H1 (cell line): ENCODE results near the gene FSCN2. TPM values are rescaled to one million over a fixed set of nuclear protein-coding genes. Genes with fewer than 3 reads are reported as not detected.
A peak's percentile ranks its signal among the peaks of the same experiment; 100 is the strongest.

Source experiments
- CTCF ChIA-PET: fragments of 300-600 bp; sonication (Branson Sonifier 250); formaldehyde crosslinking; loops from one replicate; lab custom pipeline; 2021; ENCODE audit not compliant: partially characterized antibody; lab: Charles Lee
- POLR2A ChIA-PET: fragments of 300-600 bp; sonication (Branson Sonifier 250); formaldehyde crosslinking; loops from one replicate; lab custom pipeline; 2021; ENCODE audit warnings: inconsistent platforms; ENCODE audit not compliant: partially characterized antibody; lab: Charles Lee
- DNase-seq, 2 experiments: peaks; one replicate each; pipeline versions ENCODE4 v3.0.0 to v3.0.0-alpha.2; 2010 to 2022; ENCODE audit warnings: low spot score in 2 of 2, low read depth in 1 of 2, mixed read lengths in 1 of 2
- FAIRE-seq: peaks from 2 replicates; lab custom pipeline; 2011; peaks lifted over from hg19 to GRCh38; lab: Jason Lieb, UNC
- H2AFZ ChIP-seq: 2 replicates; pipeline ENCODE4 v1.8.1; 2012; ENCODE audit warnings: low read length, inconsistent platforms
- H2AK5ac ChIP-seq: 2 replicates; pipeline ENCODE4 v1.6.1; 2013; ENCODE audit warnings: low read depth, low read length
- H2BK120ac ChIP-seq: replicated peaks from 2 replicates; pipeline ENCODE3; 2013; ENCODE audit warnings: low read depth, low read length, inconsistent platforms
- H2BK12ac ChIP-seq: 2 replicates; pipeline ENCODE4 v1.6.1; 2013; ENCODE audit warnings: low read depth, low read length
- H2BK15ac ChIP-seq: 2 replicates; pipeline ENCODE4 v1.6.1; 2013; ENCODE audit warnings: low read length
- H2BK20ac ChIP-seq: 2 replicates; pipeline ENCODE4 v1.6.1; 2013; ENCODE audit warnings: low read length
- H2BK5ac ChIP-seq: 2 replicates; pipeline ENCODE4 v1.6.1; 2013; ENCODE audit warnings: low read depth, low read length
- H3K14ac ChIP-seq: 2 replicates; pipeline ENCODE4 v1.6.1; 2013; ENCODE audit warnings: inconsistent platforms; ENCODE audit not compliant: insufficient read length
- H3K18ac ChIP-seq: 2 replicates; pipeline ENCODE4 v1.6.1; 2013; ENCODE audit warnings: low read length; ENCODE audit errors: extremely low read depth
- H3K23ac ChIP-seq: 2 replicates; pipeline ENCODE4 v1.6.1; 2013; ENCODE audit warnings: inconsistent platforms; ENCODE audit not compliant: insufficient read length
- H3K23me2 ChIP-seq: 2 replicates; pipeline ENCODE4 v1.6.1; 2013; ENCODE audit warnings: low read depth, low read length
- H3K27ac ChIP-seq: 2 replicates; pipeline ENCODE4 v1.6.1; 2011; ENCODE audit warnings: low read depth, low read length, inconsistent platforms
- H3K27me3 ChIP-seq, 4 experiments: replicated peaks in 1 of 4; 1 replicate in 1 of 4; 2 replicates in 3 of 4; pipeline versions ENCODE4 v1.6.1 to v1.8.1; 2011 to 2013; ENCODE audit warnings: low read length in 3 of 4, mild to moderate bottlenecking in 3 of 4, inconsistent platforms in 2 of 4, mixed read lengths in 2 of 4, moderate library complexity in 1 of 4; ENCODE audit not compliant: control insufficient read depth in 3 of 4, insufficient read depth in 3 of 4; ENCODE audit errors: extremely low read depth in 1 of 4
- H3K36me3 ChIP-seq, 4 experiments: 2 replicates each; pipeline versions ENCODE4 v1.6.1 to v1.8.1; 2011 to 2013; ENCODE audit warnings: mild to moderate bottlenecking in 4 of 4, low read length in 3 of 4, moderate library complexity in 2 of 4, control low read depth in 1 of 4, inconsistent platforms in 1 of 4; ENCODE audit not compliant: insufficient read depth in 4 of 4, control insufficient read depth in 2 of 4
- H3K4ac ChIP-seq: replicated peaks from 2 replicates; pipeline ENCODE3; 2013; ENCODE audit warnings: low read length, low read depth, mixed read lengths, inconsistent platforms; ENCODE audit not compliant: insufficient read length
- H3K4me1 ChIP-seq, 4 experiments: replicated peaks in 1 of 4; 1 replicate in 1 of 4; 2 replicates in 3 of 4; pipeline versions ENCODE4 v1.6.1 to v1.8.1; 2011 to 2013; ENCODE audit warnings: low read length in 3 of 4, inconsistent platforms in 2 of 4, mixed read lengths in 1 of 4; ENCODE audit not compliant: insufficient read depth in 4 of 4, control insufficient read depth in 3 of 4
- H3K4me2 ChIP-seq, 2 experiments: 2 replicates each; pipeline versions ENCODE4 v1.6.1 to v1.8.1; 2011 to 2013; ENCODE audit warnings: low read depth in 2 of 2, low read length in 2 of 2, control low read depth in 1 of 2, inconsistent platforms in 1 of 2, mild to moderate bottlenecking in 1 of 2; ENCODE audit not compliant: insufficient read depth in 1 of 2
- H3K4me3 ChIP-seq, 4 experiments: fragments of 200-600, 300-600 bp in 1 of 4; sonication (generic), shearing (Covaris generic), sonication (Bioruptor Twin) in 1 of 4; 2 replicates each; pipeline versions ENCODE4 v1.5.1 to v1.8.1; 2011 to 2016; ENCODE audit warnings: low read length in 4 of 4, low read depth in 3 of 4, control low read depth in 2 of 4, inconsistent platforms in 2 of 4, mild to moderate bottlenecking in 2 of 4, mixed read lengths in 1 of 4, moderate library complexity in 1 of 4; ENCODE audit not compliant: insufficient read depth in 2 of 4; ENCODE audit errors: extremely low read depth in 1 of 4
- H3K56ac ChIP-seq: replicated peaks from 2 replicates; pipeline ENCODE3; 2013; ENCODE audit warnings: low read depth, mild to moderate bottlenecking, mixed read lengths, low read length, inconsistent platforms; ENCODE audit not compliant: insufficient read length
- H3K79me1 ChIP-seq: 2 replicates; pipeline ENCODE4 v1.6.1; 2013; ENCODE audit warnings: low read depth, low read length, control low read depth
- H3K79me2 ChIP-seq, 2 experiments: 2 replicates each; pipeline versions ENCODE4 v1.6.1 to v1.8.1; 2012 to 2013; ENCODE audit warnings: low read length in 2 of 2, mild to moderate bottlenecking in 2 of 2, inconsistent platforms in 1 of 2; ENCODE audit not compliant: insufficient read depth in 2 of 2, control insufficient read depth in 1 of 2
- H3K9ac ChIP-seq, 4 experiments: replicated peaks in 1 of 4; 1 replicate in 1 of 4; 2 replicates in 3 of 4; pipeline versions ENCODE4 v1.6.1 to v1.8.1; 2011 to 2013; ENCODE audit warnings: low read depth in 3 of 4, low read length in 3 of 4, control low read depth in 2 of 4, mild to moderate bottlenecking in 2 of 4, moderate library complexity in 2 of 4, inconsistent platforms in 1 of 4; ENCODE audit errors: extremely low read depth in 1 of 4
- H3K9me3 ChIP-seq, 2 experiments: 2 replicates each; pipeline versions ENCODE4 v1.6.1 to v1.8.1; 2012 to 2013; ENCODE audit warnings: mild to moderate bottlenecking in 2 of 2, moderate library complexity in 2 of 2, control low read depth in 1 of 2, inconsistent platforms in 1 of 2, low read depth in 1 of 2, low read length in 1 of 2, mixed read lengths in 1 of 2; ENCODE audit not compliant: insufficient read depth in 2 of 2
- H4K20me1 ChIP-seq, 2 experiments: replicated peaks in 1 of 2; 2 replicates each; pipeline versions ENCODE3 to v1.8.1; 2011 to 2013; ENCODE audit warnings: inconsistent platforms in 2 of 2, low read length in 2 of 2, mild to moderate bottlenecking in 1 of 2; ENCODE audit not compliant: insufficient read depth in 2 of 2, control insufficient read depth in 1 of 2
- H4K5ac ChIP-seq: 2 replicates; pipeline ENCODE4 v1.6.1; 2013; ENCODE audit warnings: low read length, low read depth, mixed read lengths, inconsistent platforms; ENCODE audit not compliant: insufficient read length
- H4K8ac ChIP-seq: 2 replicates; pipeline ENCODE4 v1.8.0; 2013; ENCODE audit warnings: mild to moderate bottlenecking, moderate library complexity, low read length, inconsistent platforms; ENCODE audit not compliant: insufficient read depth; ENCODE audit errors: extremely low read depth
- H4K91ac ChIP-seq: replicated peaks from 2 replicates; pipeline ENCODE3; 2013; ENCODE audit warnings: low read length, mixed read lengths, inconsistent platforms; ENCODE audit not compliant: insufficient read length
- ASH2L ChIP-seq: fragments of 200-600, 300-600 bp; sonication (generic); IDR thresholded peaks from one replicate; pipeline ENCODE4 v1.7.1; 2017; ENCODE audit warnings: low read length
- BCL11A ChIP-seq, 2 experiments: IDR thresholded peaks; one replicate each; pipeline ENCODE4 v1.6.1; 2011; ENCODE audit warnings: low read depth in 2 of 2, low read length in 2 of 2, mild to moderate bottlenecking in 2 of 2
- CREB1 ChIP-seq: IDR thresholded peaks from 2 replicates; pipeline ENCODE4 v1.6.1; 2012; ENCODE audit warnings: inconsistent platforms
- EP300 ChIP-seq, 2 experiments: IDR thresholded peaks; 1 replicate in 1 of 2; 2 replicates in 1 of 2; pipeline ENCODE4 v1.6.1; 2011 to 2012; ENCODE audit warnings: low read depth in 2 of 2, low read length in 2 of 2, mild to moderate bottlenecking in 2 of 2, borderline replicate concordance in 1 of 2, inconsistent platforms in 1 of 2, moderate library complexity in 1 of 2
- NANOG ChIP-seq: IDR thresholded peaks from 2 replicates; pipeline ENCODE4 v1.6.1; 2011; ENCODE audit warnings: low read length, low read depth, mild to moderate bottlenecking, inconsistent platforms; ENCODE audit not compliant: insufficient read depth, poor library complexity, severe bottlenecking
- POLR2AphosphoS5 ChIP-seq: IDR thresholded peaks from 2 replicates; pipeline ENCODE4 v1.6.1; 2011; ENCODE audit warnings: low read depth, low read length
- SP1 ChIP-seq: IDR thresholded peaks from 2 replicates; pipeline ENCODE4 v1.6.1; 2011; ENCODE audit warnings: low read depth, low read length
- TAF7 ChIP-seq: optimal IDR thresholded peaks from 2 replicates; pipeline ENCODE3; 2011; ENCODE audit warnings: low read depth, mild to moderate bottlenecking, inconsistent platforms, low read length, moderate library complexity, borderline replicate concordance
- TEAD4 ChIP-seq: IDR thresholded peaks from 2 replicates; pipeline ENCODE4 v1.6.1; 2012; ENCODE audit warnings: low read depth, low read length, inconsistent platforms, mixed read lengths
- WGBS, 2 experiments: shearing (Covaris generic) in 1 of 2; methylation state at CpG; one replicate each; pipeline versions ENCODE4 v1.1.6 to v1.1.7; 2013 to 2015; ENCODE audit warnings: low lambda C conversion rate in 2 of 2, mixed read lengths in 2 of 2, inconsistent platforms in 1 of 2, low coverage in 1 of 2, missing lambda C conversion rate in 1 of 2; ENCODE audit not compliant: insufficient replicate concordance in 2 of 2, insufficient coverage in 1 of 2, insufficient read length in 1 of 2; ENCODE audit errors: extremely low coverage in 1 of 2, missing lambda C conversion rate in 1 of 2; 5-methylcytosine and 5-hydroxymethylcytosine counted together
- polyA plus RNA-seq, 7 experiments: library from polyadenylated mRNA; depleted of rRNA in 3 of 7; stranded (reverse) in 5 of 7; unstranded in 2 of 7; fragments of >200 nt in 5 of 7; fragments of 200-250 nt in 2 of 7; gene quantifications; 1 replicate in 5 of 7; 2 replicates in 1 of 7; 4 replicates in 1 of 7; pipeline versions ENCODE4 v1.2.1 to v1.2.3, GENCODE V29; 2011 to 2013; ENCODE audit warnings: missing spikeins in 2 of 7, mixed read lengths in 2 of 7
- total RNA-seq: library from RNA; stranded (reverse); fragmentation: NEBNext Ultra II Directional; extraction: Animal tissue kit (Norgen Biotek cat#: 25700); gene quantifications from 2 replicates; pipeline ENCODE4 v1.2.1, GENCODE V29; 2021

The FSCN2 gene
- total and polyA plus RNA-seq, 2 of the 8 experiments (the other 6 are each of a cell fraction or from before 2014, with no cell fraction given), result 0.18 to 0.30 TPM

DNA sequence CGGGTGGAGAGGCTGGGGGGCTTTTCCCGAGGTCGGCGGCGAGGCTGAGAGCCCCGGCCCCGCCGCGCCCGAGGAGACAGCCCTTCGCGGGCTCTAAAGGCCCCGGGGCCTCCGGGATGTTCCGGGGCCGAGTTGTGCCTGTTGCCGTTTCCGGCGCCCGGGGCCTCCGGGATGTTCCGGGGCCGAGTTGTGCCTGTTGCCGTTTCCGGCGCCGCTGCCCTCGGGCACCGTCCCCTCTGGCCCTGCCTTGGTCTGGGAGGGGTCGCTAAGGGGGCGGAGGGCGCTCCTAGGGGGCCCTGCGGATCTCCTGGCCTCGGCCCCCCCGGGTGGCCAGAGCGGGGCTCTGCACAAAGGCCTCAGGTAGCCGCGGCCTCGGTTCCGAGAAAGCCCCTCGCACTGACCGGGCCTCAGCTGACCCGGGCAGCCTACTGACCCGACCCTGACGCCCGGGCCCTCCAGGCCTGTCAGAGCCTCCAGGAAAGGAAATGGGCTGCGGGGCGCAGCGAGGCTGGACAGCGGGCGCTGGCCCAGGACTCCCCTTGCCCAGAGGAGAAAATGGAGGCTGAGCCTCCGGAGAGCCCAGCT lies 39.8 kb upstream of the FSCN2 start:
- H3K9ac ChIP-seq, result no peak overlapping the region
- no peak overlapping the region for H2BK15ac ChIP-seq
- peak overlapping the region; percentile 88 for H4K5ac ChIP-seq
- no peaks in the 10 kb centered on the region for H3K9me3 ChIP-seq
- H3K23ac ChIP-seq, result no peak overlapping the region
- peak overlapping the region; percentile 46 for H3K56ac ChIP-seq
- H2BK120ac ChIP-seq, result no peak overlapping the region
- no peak overlapping the region for H2BK20ac ChIP-seq
- peak overlapping the region; percentile 85 for H4K91ac ChIP-seq
- no peaks in the 10 kb centered on the region for H3K36me3 ChIP-seq
- ChIA-PET POLR2A (interaction anchor here (0.6 to 35.8 kb wide), 7 partner anchors 8 to 250 kb away, joined by 3 to 1004 read pairs (median 7); partner anchors contain the start of genes ACTG1, FSCN2, NDUFAF8 and TEPSIN), CTCF (interaction anchor here (2.7 kb wide), 1 partner anchor 48 kb away, joined by 16 read pairs; no protein-coding TSS in a partner anchor)
- H3K4me2 ChIP-seq, result peak overlapping the region; percentile 59 to 69
- H3K23me2 ChIP-seq, result peaks cover 9% of the 10 kb centered on the region; the same call in 1 of the 2 replicates
- H3K14ac ChIP-seq, result no peak overlapping the region
- H2AFZ ChIP-seq, result no peak overlapping the region
- peak overlapping the region; percentile 88 for H4K8ac ChIP-seq
- no peaks in the 10 kb centered on the region for H4K20me1 ChIP-seq
- H3K27me3 ChIP-seq, result peaks cover 1 to 15% (median 12%) of the 10 kb centered on the region in 4 experiments; a peak in 6 of 7 replicates
- H2BK12ac ChIP-seq, result peak overlapping the region; percentile 19; the same call in 1 of the 2 replicates
- 61% methylated on average over 36 of the region's 52 CpGs; no CpG with 5 or more reads in 1 of the 2 experiments for WGBS, 2 experiments
- no peak overlapping the region for H2BK5ac ChIP-seq
- 0 out of 2 replicates have a peak overlapping the region, but pooled peaks have one; percentile 11 for H2AK5ac ChIP-seq
- H3K79me2 ChIP-seq, result no peaks in the 10 kb centered on the region
- FAIRE-seq (no peak), DNase-seq (no peak)
- H3K4me3 ChIP-seq, result peak overlapping the region; percentile 12 to 60 (median 22); a peak in 3 of 8 replicates
- H3K4ac ChIP-seq, result no peak overlapping the region
- no peak overlapping the region for H3K18ac ChIP-seq
- peaks cover 6 to 37% (median 28%) of the 10 kb centered on the region in 4 experiments for H3K4me1 ChIP-seq
- H3K79me1 ChIP-seq, result no peaks in the 10 kb centered on the region
- H3K27ac ChIP-seq, result no peak overlapping the region; the same call in 1 of the 2 replicates
- no peak for TF ChIP-seq EP300 (IDR thresholded peaks at IDR 0.05; ENCODE audit: borderline replicate concordance in 1 of 2, low read depth in 2 of 2, low read length in 2 of 2)
- no peak for TF ChIP-seq CREB1
- TF ChIP-seq TEAD4, result no peak
- no peak for TF ChIP-seq BCL11A (IDR thresholded peaks at IDR 0.05; ENCODE audit: low read depth in 2 of 2, low read length in 2 of 2)
- no peak for TF ChIP-seq SP1
- no peak for TF ChIP-seq ASH2L
- no peak for TF ChIP-seq NANOG
- TF ChIP-seq POLR2AphosphoS5, result no peak
- no peak for TF ChIP-seq TAF7
